Activated CD4-positive, alpha-beta memory T cell treated with anti-CD3 and anti-CD28 coated beads, Interleukin-2, amount 10 ng/mL, durations not matched to agents 7 days and 5 days (primary cell): ENCODE measurements around the gene IL17RB. TPM values are rescaled to one million over a fixed set of nuclear protein-coding genes. Genes with fewer than 3 reads are reported as not detected.

ENCODE experiments used
- CTCF ChIA-PET: fragments of 350-600 bp; sonication (Branson Sonifier 250); formaldehyde crosslinking; loops from one replicate; lab custom pipeline; 2021; ENCODE audit warnings: antibody characterized with exemption, inconsistent platforms; lab: Charles Lee
- POLR2A ChIA-PET: fragments of 350-600 bp; sonication (Branson Sonifier 250); formaldehyde crosslinking; loops from one replicate; lab custom pipeline; 2021; ENCODE audit warnings: antibody characterized with exemption; lab: Charles Lee
- DNase-seq: peaks from one replicate; pipeline ENCODE4 v3.0.0-alpha.2; 2020
- H3K27ac Mint-ChIP-seq: one replicate; pipeline ENCODE4 v1.8.0; 2021; ENCODE audit warnings: mild to moderate bottlenecking, mixed read lengths
- H3K27me3 Mint-ChIP-seq: one replicate; pipeline ENCODE4 v1.8.0; 2021; ENCODE audit warnings: mixed read lengths
- H3K36me3 Mint-ChIP-seq: one replicate; pipeline ENCODE4 v1.8.0; 2021; ENCODE audit warnings: low read depth, mixed read lengths
- H3K4me1 Mint-ChIP-seq: one replicate; pipeline ENCODE4 v1.8.0; 2021; ENCODE audit warnings: mixed read lengths
- H3K4me3 Mint-ChIP-seq: one replicate; pipeline ENCODE4 v1.8.0; 2021; ENCODE audit warnings: mild to moderate bottlenecking, mixed read lengths
- H3K9me3 Mint-ChIP-seq: one replicate; pipeline ENCODE4 v1.8.0; 2021; ENCODE audit warnings: mixed read lengths
- total RNA-seq, 2 experiments: library from RNA; stranded (reverse); gene quantifications; one replicate each; pipeline ENCODE4 v1.2.3, GENCODE V29; 2021

Gene IL17RB
- total RNA-seq, 2 experiments from 2014 or later = 60.7 to 62.4 TPM

GRCh38 chr3:53843195-53844177, 2.9 kb upstream of the IL17RB start:
- Mint-ChIP-seq H3K9me3 (no peaks in the 10 kb centered on the region), H3K36me3 (peaks cover under 1% of the 10 kb centered on the region), H3K4me1 (peaks cover 14% of the 10 kb centered on the region), H3K27me3 (peaks cover 49% of the 10 kb centered on the region), H3K27ac (peak overlapping the region; percentile 19), H3K4me3 (peak overlapping the region; percentile 72)
- CTCF ChIA-PET = no interaction called here
- POLR2A ChIA-PET = interaction anchor here (1.3 kb wide), 1 partner anchor 18 kb away, joined by 4 read pairs; no protein-coding TSS in a partner anchor
- no peak for DNase-seq

DNA sequence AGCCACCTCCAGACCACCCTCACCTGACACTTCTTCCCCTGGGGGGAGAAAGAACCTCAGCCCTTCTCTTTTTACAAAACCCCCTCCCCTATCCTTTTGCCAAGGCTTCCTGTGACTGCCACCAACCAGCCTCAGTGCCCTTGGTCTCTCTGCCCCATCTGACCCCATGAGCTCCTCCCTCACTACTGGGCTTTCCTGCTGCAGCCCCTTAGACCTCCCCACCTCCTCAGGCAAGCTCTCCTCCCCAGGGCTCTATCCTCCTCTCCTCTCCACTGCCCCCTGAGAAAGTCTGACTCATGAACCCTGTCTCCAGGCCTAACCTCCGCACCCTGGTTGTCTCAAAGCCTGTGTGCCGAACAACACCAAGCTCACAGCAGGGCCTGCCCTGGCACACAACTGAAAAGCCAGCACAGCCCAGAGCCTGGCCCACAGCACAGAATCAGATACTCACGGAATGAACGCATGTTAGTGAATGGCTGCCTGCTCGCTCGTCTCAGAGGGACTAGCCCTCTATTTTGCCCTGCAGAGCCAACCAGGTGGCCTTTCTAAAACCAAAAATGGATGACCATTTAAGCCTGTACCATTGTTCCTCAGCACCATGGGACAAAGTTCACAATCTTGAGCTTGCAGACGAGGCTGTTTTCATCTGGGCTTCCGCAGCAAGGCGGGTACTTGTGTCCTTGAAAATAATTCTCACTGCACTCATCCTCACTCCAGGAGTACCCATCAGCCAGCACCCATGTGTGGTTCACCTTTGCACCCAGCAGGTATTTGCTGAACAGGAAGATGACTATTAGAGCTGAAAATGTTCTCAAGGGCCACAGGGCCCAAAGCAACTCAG, 1.9 kb upstream of the IL17RB start:
- no peaks in the 10 kb centered on the region for H3K9me3 Mint-ChIP-seq
- peaks cover 4% of the 10 kb centered on the region for H3K36me3 Mint-ChIP-seq
- H3K4me3 Mint-ChIP-seq = peak overlapping the region; percentile 72
- peaks cover 52% of the 10 kb centered on the region for H3K27me3 Mint-ChIP-seq
- DNase-seq = no peak
- POLR2A ChIA-PET = interaction anchor here (0.8 to 2.3 kb wide), 6 partner anchors 19 to 737 kb away, joined by 3 to 15 read pairs (median 4); partner anchors contain the start of gene SELENOK
- CTCF ChIA-PET = interaction anchor here (0.9 to 1.2 kb wide), 6 partner anchors 31 to 176 kb away, joined by 3 to 4 read pairs (median 3); no protein-coding TSS in a partner anchor
- peak overlapping the region; percentile 43 for H3K27ac Mint-ChIP-seq
- H3K4me1 Mint-ChIP-seq = peaks cover 14% of the 10 kb centered on the region

DNA sequence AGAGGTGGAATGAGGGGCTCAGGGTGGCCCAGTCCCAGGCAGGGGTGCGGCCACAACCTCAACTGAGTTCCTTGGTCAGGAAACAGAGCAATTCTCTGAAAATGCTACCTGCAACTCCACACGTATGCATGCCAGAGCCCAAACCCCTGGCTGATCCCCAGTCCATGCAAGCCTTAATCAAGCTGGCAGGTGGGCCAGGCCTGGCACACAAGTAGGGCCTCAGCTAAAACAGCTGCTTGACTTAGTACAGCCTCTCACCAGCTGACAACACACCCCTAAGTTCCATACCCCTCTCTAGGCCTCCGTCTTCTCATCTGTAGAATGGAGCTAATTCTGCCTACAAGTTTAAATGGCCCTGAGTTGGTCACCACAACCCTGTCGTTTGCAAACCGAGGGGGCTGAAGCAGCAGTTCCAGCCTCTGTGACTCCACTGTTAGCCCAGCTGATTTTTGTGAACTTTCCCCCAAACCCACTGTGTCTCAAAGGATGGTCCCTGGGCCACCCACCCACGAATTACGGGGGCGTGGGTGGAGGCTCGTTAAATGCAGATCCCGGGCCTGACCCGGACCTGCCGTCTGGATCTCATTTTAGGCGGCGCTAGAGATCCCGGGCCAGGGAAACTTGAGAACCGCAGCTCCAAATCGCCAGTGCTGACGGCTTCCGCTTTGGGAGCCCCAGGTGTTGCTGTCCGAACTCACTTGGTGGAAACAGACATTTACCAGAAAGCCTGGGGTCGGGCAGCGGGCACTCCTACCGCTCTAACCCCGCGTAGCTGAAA, 1.1 kb upstream of the IL17RB start:
- POLR2A ChIA-PET = interaction anchor here (0.8 to 2.3 kb wide), 7 partner anchors 16 to 737 kb away, joined by 3 to 15 read pairs (median 4); partner anchors contain the start of gene SELENOK
- peak overlapping the region; percentile 72 for H3K4me3 Mint-ChIP-seq
- H3K27me3 Mint-ChIP-seq = peaks cover 54% of the 10 kb centered on the region

GRCh38 chr3:53845881-53846133, 561 bp upstream of the IL17RB start:
- no peaks in the 10 kb centered on the region for H3K9me3 Mint-ChIP-seq
- POLR2A ChIA-PET = interaction anchor here (1.0 to 2.3 kb wide), 5 partner anchors 15 to 120 kb away, joined by 3 to 15 read pairs (median 5); partner anchors contain the start of gene SELENOK
- CTCF ChIA-PET = interaction anchor here (0.5 to 1.2 kb wide), 10 partner anchors 17 to 291 kb away, joined by 3 to 4 read pairs (median 3); no protein-coding TSS in a partner anchor
- H3K36me3 Mint-ChIP-seq = peaks cover 4% of the 10 kb centered on the region
- peak overlapping the region; percentile 72 for H3K4me3 Mint-ChIP-seq
- H3K4me1 Mint-ChIP-seq = peaks cover 14% of the 10 kb centered on the region
- H3K27ac Mint-ChIP-seq = no peak overlapping the region
- DNase-seq = no peak
- peaks cover 56% of the 10 kb centered on the region for H3K27me3 Mint-ChIP-seq

More for the DNA sequence above, 1.1 kb upstream of the IL17RB start:
- H3K9me3 Mint-ChIP-seq = no peaks in the 10 kb centered on the region
- no peak for DNase-seq
- CTCF ChIA-PET = interaction anchor here (0.5 to 1.2 kb wide), 11 partner anchors 18 to 290 kb away, joined by 3 to 4 read pairs (median 3); no protein-coding TSS in a partner anchor
- peaks cover 4% of the 10 kb centered on the region for H3K36me3 Mint-ChIP-seq
- H3K27ac Mint-ChIP-seq = peak overlapping the region; percentile 54
- H3K4me1 Mint-ChIP-seq = peaks cover 14% of the 10 kb centered on the region

DNA sequence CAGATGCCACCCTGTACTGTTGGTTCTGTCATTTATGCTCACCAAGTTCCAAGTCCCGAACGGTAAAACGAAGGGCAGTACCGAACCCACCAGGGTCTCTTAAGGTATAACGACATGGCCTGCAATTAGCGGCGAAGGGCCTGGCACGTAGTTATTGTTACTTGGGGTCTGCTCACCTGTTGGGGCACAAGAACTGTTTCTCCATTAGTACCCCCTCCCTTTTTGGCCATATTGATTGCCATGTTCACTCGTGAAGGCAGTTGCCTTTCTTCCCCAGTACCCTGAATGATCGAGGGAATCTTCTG, 435 bp downstream of the IL17RB start:
- Mint-ChIP-seq H3K27ac (peak overlapping the region; percentile 34), H3K4me3 (peak overlapping the region; percentile 66), H3K4me1 (peaks cover 14% of the 10 kb centered on the region), H3K9me3 (no peaks in the 10 kb centered on the region), H3K36me3 (peaks cover 4% of the 10 kb centered on the region), H3K27me3 (peaks cover 62% of the 10 kb centered on the region)
- ChIA-PET POLR2A (interaction anchor here (1.6 kb wide), 1 partner anchor 44 kb away, joined by 6 read pairs; no protein-coding TSS in a partner anchor), CTCF (interaction anchor here (1.9 kb wide), 1 partner anchor 137 kb away, joined by 6 read pairs; no protein-coding TSS in a partner anchor)
- DNase-seq = no peak

DNA sequence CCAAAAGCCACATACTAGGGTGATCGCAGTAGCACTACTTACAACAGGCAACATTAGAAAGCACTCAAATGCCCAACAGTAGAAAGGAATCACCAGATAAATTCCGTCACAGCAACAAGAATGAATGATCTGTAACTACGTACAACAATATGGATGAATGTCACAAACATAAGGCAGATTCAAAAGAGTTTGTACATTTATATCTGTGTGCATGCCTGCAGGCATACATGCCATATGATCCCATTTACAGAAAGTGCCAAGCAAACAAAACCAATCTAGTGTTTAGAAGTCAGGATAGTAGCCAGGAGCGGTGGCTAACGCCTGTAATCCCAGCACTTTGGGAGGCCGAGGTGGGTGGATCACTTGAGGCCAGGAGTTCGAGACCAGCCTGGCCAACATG, 3.5 kb downstream of the IL17RB start:
- DNase-seq = no peak
- Mint-ChIP-seq H3K27me3 (peaks cover 44% of the 10 kb centered on the region), H3K36me3 (peaks cover 8% of the 10 kb centered on the region), H3K4me1 (peaks cover 12% of the 10 kb centered on the region), H3K9me3 (no peaks in the 10 kb centered on the region), H3K27ac (no peak overlapping the region), H3K4me3 (no peak overlapping the region)
- ChIA-PET POLR2A (interaction anchor here (1.5 kb wide), 1 partner anchor 30 kb away, joined by 5 read pairs; no protein-coding TSS in a partner anchor), CTCF (interaction anchor here (1.1 kb wide), 1 partner anchor 144 kb away, joined by 3 read pairs; no protein-coding TSS in a partner anchor)

DNA sequence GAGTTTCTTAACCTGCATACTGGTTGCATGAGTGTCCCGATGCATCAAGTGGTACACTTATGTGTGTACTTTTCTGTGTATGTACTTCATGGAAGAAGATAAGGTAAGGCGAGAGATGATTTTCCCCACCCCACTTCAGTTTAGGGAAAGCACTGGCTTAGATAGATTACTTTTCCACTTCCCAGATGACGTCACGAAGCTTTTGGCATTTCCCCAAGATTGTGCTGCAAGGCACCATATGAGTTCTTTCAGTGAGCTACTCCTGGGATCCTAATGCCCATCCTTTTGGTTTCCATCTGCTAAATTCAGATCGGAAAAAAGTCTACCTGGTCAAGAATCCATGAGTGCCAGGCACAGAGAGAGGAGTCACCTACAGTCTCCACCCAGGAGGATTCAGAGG, 4.5 kb downstream of the IL17RB start:
- ChIA-PET POLR2A (interaction anchor here (0.6 to 1.5 kb wide), 2 partner anchors 29 to 107 kb away, joined by 3 to 5 read pairs; no protein-coding TSS in a partner anchor), CTCF (interaction anchor here (1.0 kb wide), 1 partner anchor 476 kb away, joined by 3 read pairs; no protein-coding TSS in a partner anchor)
- no peaks in the 10 kb centered on the region for H3K9me3 Mint-ChIP-seq

GRCh38 chr3:53856964-53857363, 10.6 kb downstream of the IL17RB start:
- H3K36me3 Mint-ChIP-seq = peaks cover 35% of the 10 kb centered on the region
- no peaks in the 10 kb centered on the region for H3K9me3 Mint-ChIP-seq
- H3K27me3 Mint-ChIP-seq = peaks cover 3% of the 10 kb centered on the region
- CTCF ChIA-PET = no interaction called here
- DNase-seq = no peak
- H3K4me3 Mint-ChIP-seq = no peak overlapping the region
- peaks cover 10% of the 10 kb centered on the region for H3K4me1 Mint-ChIP-seq
- POLR2A ChIA-PET = interaction anchor here (3.0 kb wide), 1 partner anchor 34 kb away, joined by 11 read pairs; the partner anchor contains the start of gene SELENOK
- no peak overlapping the region for H3K27ac Mint-ChIP-seq

More for the DNA sequence above, 4.5 kb downstream of the IL17RB start:
- Mint-ChIP-seq H3K4me3 (no peak overlapping the region), H3K36me3 (peaks cover 14% of the 10 kb centered on the region), H3K27me3 (peaks cover 36% of the 10 kb centered on the region), H3K27ac (no peak overlapping the region), H3K4me1 (peaks cover 7% of the 10 kb centered on the region)
- no peak for DNase-seq

DNA sequence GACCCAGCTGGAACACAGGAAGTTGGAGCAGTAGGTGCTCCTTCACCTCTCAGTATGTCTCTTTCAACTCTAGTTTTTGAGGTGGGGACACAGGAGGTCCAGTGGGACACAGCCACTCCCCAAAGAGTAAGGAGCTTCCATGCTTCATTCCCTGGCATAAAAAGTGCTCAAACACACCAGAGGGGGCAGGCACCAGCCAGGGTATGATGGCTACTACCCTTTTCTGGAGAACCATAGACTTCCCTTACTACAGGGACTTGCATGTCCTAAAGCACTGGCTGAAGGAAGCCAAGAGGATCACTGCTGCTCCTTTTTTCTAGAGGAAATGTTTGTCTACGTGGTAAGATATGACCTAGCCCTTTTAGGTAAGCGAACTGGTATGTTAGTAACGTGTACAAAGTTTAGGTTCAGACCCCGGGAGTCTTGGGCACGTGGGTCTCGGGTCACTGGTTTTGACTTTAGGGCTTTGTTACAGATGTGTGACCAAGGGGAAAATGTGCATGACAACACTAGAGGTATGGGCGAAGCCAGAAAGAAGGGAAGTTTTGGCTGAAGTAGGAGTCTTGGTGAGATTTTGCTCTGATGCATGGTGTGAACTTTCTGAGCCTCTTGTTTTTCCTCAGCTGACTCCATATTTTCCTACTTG, 11.9 kb downstream of the IL17RB start:
- H3K27ac Mint-ChIP-seq = no peak overlapping the region
- no peak for DNase-seq
- ChIA-PET CTCF (interaction anchor here (1.2 kb wide), 1 partner anchor 34 kb away, joined by 3 read pairs; the partner anchor contains the start of gene SELENOK), POLR2A (interaction anchor here (3.0 kb wide), 1 partner anchor 33 kb away, joined by 11 read pairs; the partner anchor contains the start of gene SELENOK)
- H3K36me3 Mint-ChIP-seq = peaks cover 42% of the 10 kb centered on the region
- peaks cover 3% of the 10 kb centered on the region for H3K27me3 Mint-ChIP-seq
- H3K9me3 Mint-ChIP-seq = no peaks in the 10 kb centered on the region
- peaks cover 10% of the 10 kb centered on the region for H3K4me1 Mint-ChIP-seq
- no peak overlapping the region for H3K4me3 Mint-ChIP-seq

DNA sequence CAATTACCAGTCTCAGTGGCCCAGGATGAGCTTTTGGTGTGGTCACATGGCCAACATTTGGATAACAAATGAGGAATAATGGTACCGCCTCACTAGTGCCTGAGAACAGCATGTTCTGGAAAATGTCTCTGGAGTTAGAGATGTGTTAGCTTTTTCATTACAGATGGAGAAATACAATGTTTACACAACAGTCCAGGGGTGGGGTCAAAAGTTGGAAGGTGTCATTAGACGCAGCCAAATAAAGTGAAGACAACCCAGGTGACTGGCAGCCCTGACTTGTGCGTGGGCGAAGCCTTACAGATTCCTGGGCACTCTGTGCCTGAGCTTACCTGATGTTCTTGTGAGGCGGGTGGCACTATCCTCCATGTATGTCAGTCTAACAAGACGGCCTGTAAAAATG, 12.8 kb downstream of the IL17RB start:
- no peak for DNase-seq
- Mint-ChIP-seq H3K4me3 (no peak overlapping the region), H3K9me3 (no peaks in the 10 kb centered on the region), H3K27me3 (peaks cover 2% of the 10 kb centered on the region), H3K27ac (peak overlapping the region; percentile 16), H3K4me1 (peaks cover 10% of the 10 kb centered on the region), H3K36me3 (peaks cover 47% of the 10 kb centered on the region)
- ChIA-PET POLR2A (no interaction called here), CTCF (interaction anchor here (1.1 kb wide), 1 partner anchor 149 kb away, joined by 3 read pairs; no protein-coding TSS in a partner anchor)

- peaks cover 53% of the 10 kb centered on the region for H3K36me3 Mint-ChIP-seq
- CTCF ChIA-PET = no interaction called here
- no peak overlapping the region for H3K4me3 Mint-ChIP-seq
- no peak for DNase-seq
- no peak overlapping the region for H3K27ac Mint-ChIP-seq
- peaks cover 10% of the 10 kb centered on the region for H3K4me1 Mint-ChIP-seq
- POLR2A ChIA-PET = interaction anchor here (1.5 kb wide), 1 partner anchor 15 kb away, joined by 5 read pairs; no protein-coding TSS in a partner anchor
- no peaks in the 10 kb centered on the region for H3K9me3 Mint-ChIP-seq
- no peaks in the 10 kb centered on the region for H3K27me3 Mint-ChIP-seq
Observed at GRCh38 chr3:53860196-53860595, 13.8 kb downstream of the IL17RB start.
